Measurements from ENCODE around the gene IL15RA. TPM values are rescaled to one million over a fixed set of nuclear protein-coding genes. Genes with fewer than 3 reads are reported as not detected.

Gene IL15RA
- total RNA-seq, 1 experiment from 2014 or later: 15.5 TPM

DNA sequence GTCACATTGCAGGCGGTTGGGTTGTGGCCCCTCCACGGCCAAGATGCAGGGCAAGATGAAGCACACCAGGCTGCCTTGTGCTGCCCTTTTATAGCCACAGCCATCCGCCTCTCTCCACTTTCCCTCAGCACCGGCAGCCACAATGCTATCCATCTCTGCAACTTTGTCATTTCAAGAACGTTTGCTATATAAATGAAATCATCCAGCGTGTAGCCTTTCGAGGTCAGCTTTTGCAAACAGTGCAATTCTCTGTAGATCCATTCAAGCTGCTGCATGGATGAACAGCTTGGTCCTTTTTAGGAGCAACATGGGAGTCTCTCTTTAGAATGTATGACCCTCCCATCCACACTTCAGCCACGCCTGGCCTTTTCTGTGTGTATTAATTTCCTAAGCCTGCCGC, 6.4 kb upstream of the IL15RA start:
- Histone ChIP-seq H3K27ac (no peak overlapping the region), H3K4me1 (replicated peaks; ENCODE audit: insufficient read depth) (no peaks in the 10 kb centered on the region), H4K20me1 (ENCODE audit: insufficient read depth) (no peaks in the 10 kb centered on the region), H3K4me3 (no peak overlapping the region), H3K36me3 (ENCODE audit: low read depth) (no peaks in the 10 kb centered on the region), H3K79me2 (ENCODE audit: low read depth) (no peaks in the 10 kb centered on the region), H2AFZ (no peak overlapping the region), H3K4me2 (no peak overlapping the region), H3K9me3 (ENCODE audit: insufficient read depth, low read depth) (no peaks in the 10 kb centered on the region), H3K27me3 (ENCODE audit: insufficient read depth, low read depth) (no peaks in the 10 kb centered on the region), H3K9me2 (ENCODE audit: insufficient read depth) (no peaks in the 10 kb centered on the region), H3F3A (ENCODE audit: insufficient read depth, low read depth) (no peaks in the 10 kb centered on the region)
- DNase-seq: no peak
- ChIA-PET CTCF (no interaction called here), POLR2A (ENCODE audit: unreplicated experiment) (no interaction called here)
- TF ChIP-seq EZH2 (IDR thresholded peaks at IDR 0.05; ENCODE audit: low read depth): no peak
- TF ChIP-seq, protein P1, sequence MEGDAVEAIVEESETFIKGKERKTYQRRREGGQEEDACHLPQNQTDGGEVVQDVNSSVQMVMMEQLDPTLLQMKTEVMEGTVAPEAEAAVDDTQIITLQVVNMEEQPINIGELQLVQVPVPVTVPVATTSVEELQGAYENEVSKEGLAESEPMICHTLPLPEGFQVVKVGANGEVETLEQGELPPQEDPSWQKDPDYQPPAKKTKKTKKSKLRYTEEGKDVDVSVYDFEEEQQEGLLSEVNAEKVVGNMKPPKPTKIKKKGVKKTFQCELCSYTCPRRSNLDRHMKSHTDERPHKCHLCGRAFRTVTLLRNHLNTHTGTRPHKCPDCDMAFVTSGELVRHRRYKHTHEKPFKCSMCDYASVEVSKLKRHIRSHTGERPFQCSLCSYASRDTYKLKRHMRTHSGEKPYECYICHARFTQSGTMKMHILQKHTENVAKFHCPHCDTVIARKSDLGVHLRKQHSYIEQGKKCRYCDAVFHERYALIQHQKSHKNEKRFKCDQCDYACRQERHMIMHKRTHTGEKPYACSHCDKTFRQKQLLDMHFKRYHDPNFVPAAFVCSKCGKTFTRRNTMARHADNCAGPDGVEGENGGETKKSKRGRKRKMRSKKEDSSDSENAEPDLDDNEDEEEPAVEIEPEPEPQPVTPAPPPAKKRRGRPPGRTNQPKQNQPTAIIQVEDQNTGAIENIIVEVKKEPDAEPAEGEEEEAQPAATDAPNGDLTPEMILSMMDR (conservative IDR thresholded peaks at IDR 0.05): no peak
- BruUV-seq (replicated peaks): no TSS peak
- intact Hi-C loops (cut with micrococcal nuclease; ENCODE audit: unreplicated experiment): no loop called here

DNA sequence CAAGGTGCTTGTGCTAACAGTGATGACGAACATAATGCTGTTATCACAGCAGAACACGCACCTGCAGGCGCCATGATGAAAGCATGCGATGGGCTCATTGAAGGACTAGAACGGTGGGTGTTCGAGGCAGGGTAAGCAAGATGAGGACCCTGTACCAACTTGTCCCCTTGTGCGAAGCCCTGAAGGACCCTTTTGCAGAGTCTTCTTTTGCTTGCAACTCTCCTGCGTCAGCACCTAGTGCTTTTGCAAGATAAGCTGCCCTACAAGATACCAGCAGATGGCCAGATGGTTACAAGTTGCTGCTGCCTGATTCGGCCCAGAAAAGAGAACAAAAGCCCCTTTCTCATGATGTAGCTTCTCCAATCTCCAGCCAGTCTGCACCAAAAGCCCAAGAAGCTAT, 4.2 kb upstream of the IL15RA start:
- ChIA-PET POLR2A (ENCODE audit: unreplicated experiment) (no interaction called here), CTCF (no interaction called here)
- BruUV-seq (replicated peaks): no TSS peak

DNA sequence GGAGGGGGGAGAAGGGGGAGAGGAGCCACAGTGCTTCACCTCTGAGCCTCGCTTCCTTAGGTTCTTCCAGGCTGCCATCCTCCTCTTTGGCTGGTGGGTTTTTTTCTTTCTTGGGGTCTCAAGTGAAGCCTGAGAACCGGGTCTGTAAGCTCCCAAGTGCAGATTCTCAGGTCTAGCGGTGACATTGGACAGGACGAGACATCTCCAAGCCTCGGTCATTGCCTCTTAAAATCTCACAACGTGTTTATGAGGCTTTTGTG, 817 bp upstream of the IL15RA start:
- intact Hi-C loops (cut with micrococcal nuclease; ENCODE audit: unreplicated experiment): no loop called here
- Histone ChIP-seq H3F3A (ENCODE audit: insufficient read depth, low read depth) (no peaks in the 10 kb centered on the region), H3K4me2 (peak overlapping the region; percentile 85), H3K36me3 (ENCODE audit: low read depth) (no peaks in the 10 kb centered on the region), H2AFZ (peak overlapping the region; percentile 91; the same call in 1 of the 2 replicates), H3K4me1 (replicated peaks; ENCODE audit: insufficient read depth) (no peaks in the 10 kb centered on the region), H3K9me2 (ENCODE audit: insufficient read depth) (no peaks in the 10 kb centered on the region), H3K9me3 (ENCODE audit: insufficient read depth, low read depth) (no peaks in the 10 kb centered on the region), H4K20me1 (ENCODE audit: insufficient read depth) (no peaks in the 10 kb centered on the region), H3K27me3 (ENCODE audit: insufficient read depth, low read depth) (no peaks in the 10 kb centered on the region), H3K27ac (no peak overlapping the region), H3K4me3 (peak overlapping the region; percentile 70; the same call in 1 of the 2 replicates), H3K79me2 (ENCODE audit: low read depth) (peaks cover 7% of the 10 kb centered on the region; the same call in 1 of the 2 replicates)
- DNase-seq: no peak
- ChIA-PET POLR2A (ENCODE audit: unreplicated experiment) (no interaction called here), CTCF (interaction anchor here (0.7 kb wide), 1 partner anchor 225 kb away, joined by 3 read pairs; no protein-coding TSS in a partner anchor)
- no TSS peak for BruUV-seq (replicated peaks)
- TF ChIP-seq, protein P1 (conservative IDR thresholded peaks at IDR 0.05): no peak
- no peak for TF ChIP-seq EZH2 (IDR thresholded peaks at IDR 0.05; ENCODE audit: low read depth)

More for the DNA sequence above, 4.2 kb upstream of the IL15RA start:
- Histone ChIP-seq H3K4me2 (no peak overlapping the region), H3K27ac (no peak overlapping the region), H3K4me3 (no peak overlapping the region), H3K9me3 (ENCODE audit: insufficient read depth, low read depth) (no peaks in the 10 kb centered on the region), H3K79me2 (ENCODE audit: low read depth) (no peaks in the 10 kb centered on the region), H2AFZ (no peak overlapping the region), H3K27me3 (ENCODE audit: insufficient read depth, low read depth) (no peaks in the 10 kb centered on the region), H4K20me1 (ENCODE audit: insufficient read depth) (no peaks in the 10 kb centered on the region), H3K9me2 (ENCODE audit: insufficient read depth) (no peaks in the 10 kb centered on the region), H3K4me1 (replicated peaks; ENCODE audit: insufficient read depth) (no peaks in the 10 kb centered on the region), H3F3A (ENCODE audit: insufficient read depth, low read depth) (no peaks in the 10 kb centered on the region), H3K36me3 (ENCODE audit: low read depth) (no peaks in the 10 kb centered on the region)
- no peak for DNase-seq
- TF ChIP-seq, protein P1 (conservative IDR thresholded peaks at IDR 0.05): no peak
- TF ChIP-seq EZH2 (IDR thresholded peaks at IDR 0.05; ENCODE audit: low read depth): no peak
- intact Hi-C loops (cut with micrococcal nuclease; ENCODE audit: unreplicated experiment): no loop called here
